ENCODE data around the gene HIP1. TPM values are rescaled to one million over a fixed set of nuclear protein-coding genes. Genes with fewer than 3 reads are reported as not detected.

Gene HIP1
- polyA plus RNA-seq, 1 of the 3 experiments (the other 2 are of a cell fraction) = 11.3 TPM

- CTCF ChIA-PET = no interaction called here
- no peak overlapping the region for H3K9ac ChIP-seq
- TF ChIP-seq USF2 (IDR thresholded peaks at IDR 0.05; ENCODE audit: borderline replicate concordance, low read depth, low read length) = no peak
- TF ChIP-seq FOXJ3 (CRISPR knock-in tag; IDR thresholded peaks at IDR 0.05) = no peak
- no peak for TF ChIP-seq PBX3 (IDR thresholded peaks at IDR 0.05)
- no peak for TF ChIP-seq JUND (IDR thresholded peaks at IDR 0.05)
- TF ChIP-seq GABPA (IDR thresholded peaks at IDR 0.05; ENCODE audit: low read depth) = no peak
- no peak for TF ChIP-seq ELF1 (IDR thresholded peaks at IDR 0.05)
- no peak for TF ChIP-seq MAX (IDR thresholded peaks at IDR 0.05; ENCODE audit: low read depth)
- TF ChIP-seq NFIC (IDR thresholded peaks at IDR 0.05; ENCODE audit: borderline replicate concordance) = no peak
- TF ChIP-seq YY1 (IDR thresholded peaks at IDR 0.05; ENCODE audit: low read depth) = no peak
- TF ChIP-seq TEAD4 (IDR thresholded peaks at IDR 0.05; ENCODE audit: borderline replicate concordance, insufficient read depth) = no peak
- no peak for TF ChIP-seq RFX5 (IDR thresholded peaks at IDR 0.05; ENCODE audit: low read length)
- TF ChIP-seq POLR2AphosphoS5 (IDR thresholded peaks at IDR 0.05; ENCODE audit: low read depth, low read length) = no peak
- no peak for TF ChIP-seq FOSL2 (IDR thresholded peaks at IDR 0.05; ENCODE audit: borderline replicate concordance, low read depth)
- TF ChIP-seq EP300 (IDR thresholded peaks at IDR 0.05; ENCODE audit: borderline replicate concordance in 1 of 2, low read depth in 1 of 2, low read length in 1 of 2) = no peak
These were observed 202.2 kb downstream of the HIP1 start for GRCh38 chr7:75536491-75536890.

GRCh38 chr7:75534727-75535307 lies 203.9 kb downstream of the HIP1 start:
- H3K9ac ChIP-seq = no peak overlapping the region
- CTCF ChIA-PET = interaction anchor here (1.6 kb wide), 1 partner anchor 10 kb away, joined by 5 read pairs; no protein-coding TSS in a partner anchor
- no peak for DNase-seq

More at GRCh38 chr7:75536491-75536890, 202.2 kb downstream of the HIP1 start:
- peaks cover 14% of the 10 kb centered on the region for H3F3A ChIP-seq (replicated peaks; ENCODE audit: insufficient read depth)
- no peaks in the 10 kb centered on the region for H3K79me2 ChIP-seq (ENCODE audit: insufficient read depth)
- peaks cover 8% of the 10 kb centered on the region in 2 experiments for H3K36me3 ChIP-seq (replicated peaks in 1 of 2; ENCODE audit: control insufficient read depth in 1 of 2, insufficient read depth in 2 of 2, low read length in 1 of 2)
- POLR2A ChIA-PET = no interaction called here
- H3K4me2 ChIP-seq = no peak overlapping the region
- no peak overlapping the region for H2AFZ ChIP-seq (ENCODE audit: low read depth)
- no peaks in the 10 kb centered on the region for H4K20me1 ChIP-seq (ENCODE audit: insufficient read depth)
- H3K4me3 ChIP-seq (ENCODE audit: low read depth in 2 of 2, low read length in 1 of 2) = no peak overlapping the region
- DNase-seq = no peak
- no peaks in the 10 kb centered on the region for H3K9me3 ChIP-seq
- no peaks in the 10 kb centered on the region for H3K27me3 ChIP-seq (ENCODE audit: insufficient read depth)
- H3K4me1 ChIP-seq (ENCODE audit: control insufficient read depth in 1 of 2, insufficient read depth in 2 of 2, low read depth in 1 of 2, low read length in 1 of 2) = no peaks in the 10 kb centered on the region
- no peak overlapping the region for H3K27ac ChIP-seq (ENCODE audit: low read depth in 2 of 2, low read length in 1 of 2)
- WGBS (ENCODE audit: low lambda C conversion rate) = 97% methylated on average over 4 of the region's 4 CpGs
- no peaks in the 10 kb centered on the region for H3K9me2 ChIP-seq

More at GRCh38 chr7:75534727-75535307, 203.9 kb downstream of the HIP1 start:
- POLR2A ChIA-PET = no interaction called here
- peaks cover 9% of the 10 kb centered on the region for H3F3A ChIP-seq (replicated peaks; ENCODE audit: insufficient read depth)
- H3K9me3 ChIP-seq = no peaks in the 10 kb centered on the region
- no peak for TF ChIP-seq PBX3 (IDR thresholded peaks at IDR 0.05)
- TF ChIP-seq TCF12 (IDR thresholded peaks at IDR 0.05) = 0 out of 2 replicates have a peak, but pooled peaks have one; percentile 10
- TF ChIP-seq IRF3 (IDR thresholded peaks at IDR 0.05; ENCODE audit: low read depth, low read length) = no peak
- TF ChIP-seq MXI1 (IDR thresholded peaks at IDR 0.05; ENCODE audit: low read depth, low read length) = no peak
- TF ChIP-seq USF1 (IDR thresholded peaks at IDR 0.05; ENCODE audit: borderline replicate concordance, low read depth) = no peak
- no peak for TF ChIP-seq FOXJ3 (CRISPR knock-in tag; IDR thresholded peaks at IDR 0.05)
- H3K4me2 ChIP-seq = 0 out of 2 replicates have a peak overlapping the region, but pooled peaks have one; percentile 1
- H3K4me1 ChIP-seq (ENCODE audit: control insufficient read depth in 1 of 2, insufficient read depth in 2 of 2, low read depth in 1 of 2, low read length in 1 of 2) = no peaks in the 10 kb centered on the region
- no peaks in the 10 kb centered on the region for H3K79me2 ChIP-seq (ENCODE audit: insufficient read depth)
- no peaks in the 10 kb centered on the region for H3K9me2 ChIP-seq
- H3K27ac ChIP-seq (ENCODE audit: low read depth in 2 of 2, low read length in 1 of 2) = no peak overlapping the region
- no peak overlapping the region for H3K4me3 ChIP-seq (ENCODE audit: low read depth in 2 of 2, low read length in 1 of 2)
- peaks cover under 1 to 8% of the 10 kb centered on the region in 2 experiments for H3K36me3 ChIP-seq (replicated peaks in 1 of 2; ENCODE audit: control insufficient read depth in 1 of 2, insufficient read depth in 2 of 2, low read length in 1 of 2)
- 57% methylated on average over 8 of the region's 8 CpGs for WGBS (ENCODE audit: low lambda C conversion rate)
- no peak overlapping the region for H2AFZ ChIP-seq (ENCODE audit: low read depth)
- H3K27me3 ChIP-seq (ENCODE audit: insufficient read depth) = no peaks in the 10 kb centered on the region
- no peaks in the 10 kb centered on the region for H4K20me1 ChIP-seq (ENCODE audit: insufficient read depth)
